Testis (tissue), 3 donors: ENCODE measurements around the gene NET1. TPM values are rescaled to one million over a fixed set of nuclear protein-coding genes. Genes with fewer than 3 reads are reported as not detected.
"Not testable (repeated sequence)": the region's sequence is repeated elsewhere in the genome, so short reads cannot be mapped to it uniquely, and the experiment has no call there.

ENCODE experiments used
- DNase-seq: peaks from one replicate; pipeline ENCODE4 v3.0.0-alpha.2; 2019
- H3K27ac ChIP-seq, 2 donors: fragments of 200-600 bp; sonication (generic); one replicate each; pipeline ENCODE4 v1.5.1; 2019
- H3K27me3 ChIP-seq: fragments of 200-600 bp; sonication (generic); one replicate; pipeline ENCODE4 v1.5.1; 2019
- H3K36me3 ChIP-seq: fragments of 200-600 bp; sonication (generic); one replicate; pipeline ENCODE4 v1.5.1; 2017; ENCODE audit warnings: low read depth; ENCODE audit errors: missing control alignments
- H3K4me1 ChIP-seq: fragments of 200-600 bp; sonication (generic); one replicate; pipeline ENCODE4 v1.5.1; 2019
- H3K4me3 ChIP-seq, 2 donors: fragments of 200-600 bp; sonication (generic); one replicate each; pipeline ENCODE4 v1.5.1; 2017 to 2019
- H3K9me3 ChIP-seq: fragments of 200-600 bp; sonication (generic); one replicate; pipeline ENCODE4 v1.5.1; 2017
- CTCF ChIP-seq, 3 experiments: fragments of 450-650 bp in 2 of 3; fragments of 200-600 bp in 1 of 3; sonication (generic) in 1 of 3; IDR thresholded peaks; one replicate each; pipeline ENCODE4 v1.5.1; 2016 to 2019; ENCODE audit warnings: antibody characterized with exemption in 3 of 3, mild to moderate bottlenecking in 2 of 3, moderate library complexity in 1 of 3
- POLR2A ChIP-seq: fragments of 450-650 bp; IDR thresholded peaks from one replicate; pipeline ENCODE4 v1.6.1; 2017; ENCODE audit warnings: antibody characterized with exemption, mild to moderate bottlenecking, moderate library complexity
- WGBS, 2 donors: methylation state at CpG; one replicate each; pipeline ENCODE4 v1.1.5; 2018; 5-methylcytosine and 5-hydroxymethylcytosine counted together
- intact Hi-C: fragments of 100-400 bp; cut with DNase I; formaldehyde crosslinking; loops from one replicate; pipeline ENCODE4 v1.15.1; 2023; ENCODE audit warnings: low total_unique reads
- polyA plus RNA-seq: library from polyadenylated mRNA; stranded (reverse); fragments of 350-450 nt; fragmentation: Illumina TruSeq; extraction: RNeasy Lipid Tissue Mini Kit (QIAGEN cat#74804); gene quantifications from one replicate; pipeline ENCODE4 v1.2.3, GENCODE V29; 2014; ENCODE audit warnings: low read depth, low replicate concordance; ENCODE audit not compliant: insufficient read depth
- total RNA-seq, 2 donors: library from RNA; depleted of rRNA; stranded (reverse); fragments of >200 nt; gene quantifications; one replicate each; pipeline ENCODE4 v1.2.3, GENCODE V29; 2016

Gene NET1
- total and polyA plus RNA-seq, 3 donors from 2014 or later: 29.7 to 40.7 (median 39.9) TPM

GRCh38 chr10:5467634-5468255, 55.4 kb downstream of the NET1 start:
- no peak overlapping the region for H3K4me3 ChIP-seq
- DNase-seq: no peak
- H3K27me3 ChIP-seq: no peaks in the 10 kb centered on the region
- H3K27ac ChIP-seq: no peak overlapping the region
- intact Hi-C loops: no loop called here
- TF ChIP-seq POLR2A: no peak
- no peak for TF ChIP-seq CTCF (IDR thresholded peaks at IDR 0.05)
- no peaks in the 10 kb centered on the region for H3K9me3 ChIP-seq
- H3K4me1 ChIP-seq: no peaks in the 10 kb centered on the region
- no peaks in the 10 kb centered on the region for H3K36me3 ChIP-seq
- 79 to 83% methylated on average over 6 of the region's 6 CpGs for WGBS, 2 donors

- no peaks in the 10 kb centered on the region for H3K36me3 ChIP-seq
- no peaks in the 10 kb centered on the region for H3K4me1 ChIP-seq
- H3K27ac ChIP-seq: no peak overlapping the region
- H3K9me3 ChIP-seq: no peaks in the 10 kb centered on the region
- 81 to 82% methylated on average over 8 of the region's 8 CpGs for WGBS, 2 donors
- DNase-seq: no peak
- H3K27me3 ChIP-seq: no peaks in the 10 kb centered on the region
- intact Hi-C loops: no loop called here
- H3K4me3 ChIP-seq: no peak overlapping the region
- TF ChIP-seq CTCF (IDR thresholded peaks at IDR 0.05) (no peak), POLR2A (no peak)
These were observed 56.1 kb downstream of the NET1 start for GRCh38 chr10:5468262-5469106.

GRCh38 chr10:5469353-5470061, 57.1 kb downstream of the NET1 start:
- H3K4me1 ChIP-seq: no peaks in the 10 kb centered on the region
- 66 to 87% methylated on average over 8 to 15 of the region's 15 CpGs for WGBS, 2 donors
- DNase-seq: no peak
- H3K27me3 ChIP-seq: no peaks in the 10 kb centered on the region
- no peaks in the 10 kb centered on the region for H3K9me3 ChIP-seq
- TF ChIP-seq POLR2A (no peak), CTCF (IDR thresholded peaks at IDR 0.05) (no peak)
- H3K27ac ChIP-seq: no peak overlapping the region
- H3K36me3 ChIP-seq: no peaks in the 10 kb centered on the region
- intact Hi-C loops: no loop called here
- H3K4me3 ChIP-seq: no peak overlapping the region

GRCh38 chr10:5470062-5470751, 57.9 kb downstream of the NET1 start:
- 95 to 96% methylated on average over 7 to 15 of the region's 15 CpGs for WGBS, 2 donors
- no peak for DNase-seq
- Histone ChIP-seq H3K27me3 (no peaks in the 10 kb centered on the region), H3K27ac (no peak overlapping the region), H3K36me3 (no peaks in the 10 kb centered on the region), H3K4me3 (no peak overlapping the region), H3K4me1 (no peaks in the 10 kb centered on the region), H3K9me3 (no peaks in the 10 kb centered on the region)
- no peak for TF ChIP-seq POLR2A
- TF ChIP-seq CTCF (IDR thresholded peaks at IDR 0.05): no peak
- intact Hi-C loops: no loop called here

- H3K36me3 ChIP-seq, DNase-seq, H3K4me3 ChIP-seq, H3K27ac ChIP-seq, H3K4me1 ChIP-seq, H3K27me3 ChIP-seq, intact Hi-C loops, H3K9me3 ChIP-seq: not testable (repeated sequence)
- 92 to 95% methylated on average over 4 of the region's 4 CpGs for WGBS, 2 donors
These were observed 62.3 kb downstream of the NET1 start for GRCh38 chr10:5474642-5475041.

- H3K4me3 ChIP-seq, DNase-seq, H3K4me1 ChIP-seq, H3K27ac ChIP-seq, H3K9me3 ChIP-seq, intact Hi-C loops, H3K27me3 ChIP-seq, H3K36me3 ChIP-seq: not testable (repeated sequence)
- 97 to 99% methylated on average over 6 to 8 of the region's 8 CpGs for WGBS, 2 donors
These were observed 62.7 kb downstream of the NET1 start for GRCh38 chr10:5475088-5475487.
